Vagina (tissue), 2 donors: ENCODE measurements around the gene MYLK.

ENCODE experiments used
- CTCF ChIP-seq, 3 experiments: fragments of 450-650 bp in 2 of 3; fragments of 200-600 bp in 1 of 3; sonication (generic) in 1 of 3; IDR thresholded peaks; one replicate each; pipeline ENCODE4 v1.5.1; 2017 to 2019; ENCODE audit warnings: antibody characterized with exemption in 3 of 3, mild to moderate bottlenecking in 2 of 3, moderate library complexity in 2 of 3
- POLR2A ChIP-seq, 2 donors: fragments of 450-650 bp; IDR thresholded peaks; one replicate each; pipeline ENCODE4 v1.6.1; 2017; ENCODE audit warnings: antibody characterized with exemption in 2 of 2, mild to moderate bottlenecking in 2 of 2, moderate library complexity in 2 of 2
- POLR2AphosphoS5 ChIP-seq, 2 donors: sonication (generic); formaldehyde crosslinking; IDR thresholded peaks; one replicate each; pipeline ENCODE4 v1.9.0; 2017; ENCODE audit warnings: antibody characterized with exemption in 2 of 2, mild to moderate bottlenecking in 2 of 2, low read depth in 1 of 2; ENCODE audit not compliant: insufficient read depth in 1 of 2

GRCh38 chr3:123684209-123684608 is 199.9 kb downstream of the MYLK start:
- no peak for TF ChIP-seq CTCF (IDR thresholded peaks at IDR 0.05)
- no peak for TF ChIP-seq POLR2A (IDR thresholded peaks at IDR 0.05)
- no peak for TF ChIP-seq POLR2AphosphoS5 (IDR thresholded peaks at IDR 0.05; ENCODE audit: insufficient read depth in 1 of 2, low read depth in 1 of 2)
